Fibroblast of gingiva (primary cell): Measurements from ENCODE around the gene RHNO1.

ENCODE experiments used
- DNase-seq: peaks from one replicate; pipeline ENCODE4 v3.0.0-alpha.2; 2011; ENCODE audit warnings: low read depth

Gene RHNO1

DNA sequence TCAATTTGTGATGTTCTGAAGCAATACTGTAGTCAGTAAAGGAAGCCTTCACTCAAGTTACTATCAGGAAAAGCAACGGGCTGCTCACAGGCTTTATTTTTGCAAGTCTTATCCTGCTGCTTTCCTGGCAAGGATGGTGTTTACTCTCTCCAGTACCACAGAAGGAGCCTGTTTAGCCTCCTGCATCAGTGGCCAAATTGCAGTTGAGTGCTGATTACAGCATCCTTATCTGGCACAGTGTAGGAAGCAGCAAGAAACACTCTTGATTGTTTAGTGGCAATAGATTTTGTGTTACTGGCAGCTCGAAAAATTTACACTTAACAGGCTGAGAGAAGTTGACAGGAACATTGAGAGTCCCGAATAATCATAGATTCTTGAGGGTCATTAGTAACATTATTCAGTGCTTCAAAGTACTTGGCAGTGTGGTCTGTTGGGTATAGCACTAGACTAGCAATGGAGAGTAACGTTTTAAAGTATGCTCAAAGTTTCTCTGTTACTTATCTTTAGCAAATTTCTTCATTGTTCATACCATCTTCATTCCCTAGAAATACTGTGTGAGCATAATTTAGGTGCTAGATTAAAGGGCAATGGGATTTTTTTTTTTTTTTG is 25.4 kb downstream of the RHNO1 start:
- peak; percentile 44 for DNase-seq

- DNase-seq: no peak
Observed at GRCh38 chr12:2904260-2904659, 27.2 kb downstream of the RHNO1 start.

GRCh38 chr12:2912216-2912575 is 35.2 kb downstream of the RHNO1 start:
- no peak for DNase-seq

DNA sequence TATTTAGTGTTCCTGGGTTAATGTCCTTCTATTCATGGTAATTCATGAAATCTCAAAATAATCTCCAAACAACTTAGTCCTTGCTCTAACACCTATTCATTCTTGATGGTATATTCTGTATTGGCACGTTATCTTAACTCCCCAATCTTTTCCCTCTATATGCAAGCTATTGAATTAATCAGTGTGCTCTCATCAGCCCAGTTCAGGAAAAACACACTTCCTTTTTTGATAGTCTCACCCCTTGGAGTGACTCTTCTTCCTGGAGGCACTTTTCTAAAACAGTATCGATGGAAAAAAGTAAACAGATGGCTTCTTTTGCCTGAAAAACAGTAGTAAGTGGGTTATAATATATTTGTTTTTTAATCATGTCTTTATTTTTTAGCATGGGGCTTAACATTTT is 42.2 kb downstream of the RHNO1 start:
- DNase-seq: no peak

- no peak for DNase-seq
Observed at GRCh38 chr12:2922329-2922728, 45.3 kb downstream of the RHNO1 start.

DNA sequence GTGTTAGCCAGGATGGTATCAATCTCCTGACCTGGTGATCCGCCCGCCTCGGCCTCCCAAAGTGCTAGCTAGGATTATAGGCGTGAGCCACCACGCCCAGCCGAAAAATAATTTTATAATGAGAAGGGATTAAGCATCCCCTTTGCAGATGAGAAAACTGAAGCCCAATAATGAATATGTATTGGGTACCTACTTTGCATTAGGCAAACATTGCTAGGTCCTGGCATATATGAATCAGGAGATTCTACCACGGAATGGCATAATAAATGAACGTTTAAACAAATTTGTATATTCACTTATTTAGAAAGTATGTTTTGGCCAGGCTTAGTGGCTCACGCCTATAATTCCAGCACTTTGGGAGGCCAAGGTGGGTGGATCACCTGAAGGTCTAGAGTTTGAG is 46.0 kb downstream of the RHNO1 start:
- DNase-seq: no peak

DNA sequence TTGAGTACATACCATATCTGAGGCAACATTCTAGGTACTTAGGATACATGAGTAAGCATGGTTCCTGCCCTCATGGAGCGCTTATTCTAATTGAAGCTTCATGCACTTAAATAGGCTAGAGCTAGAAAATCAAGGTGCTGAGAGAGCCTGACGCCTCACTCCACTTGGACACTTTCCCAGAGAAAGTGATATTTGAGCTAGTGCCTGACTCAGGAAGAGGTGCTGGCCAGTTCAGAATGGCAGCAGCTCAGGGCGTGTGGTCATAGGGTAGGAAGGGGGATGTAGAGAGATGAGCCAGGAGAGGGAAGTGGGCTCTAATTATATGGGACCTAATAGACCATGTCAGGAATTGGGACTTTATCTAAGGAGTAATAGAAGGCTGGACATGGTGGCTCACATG is 47.0 kb downstream of the RHNO1 start:
- DNase-seq: peak; percentile 44

GRCh38 chr12:2925322-2925995 is 48.4 kb downstream of the RHNO1 start:
- no peak for DNase-seq

- no peak for DNase-seq
Observed at GRCh38 chr12:2930865-2931264, 53.8 kb downstream of the RHNO1 start.

DNA sequence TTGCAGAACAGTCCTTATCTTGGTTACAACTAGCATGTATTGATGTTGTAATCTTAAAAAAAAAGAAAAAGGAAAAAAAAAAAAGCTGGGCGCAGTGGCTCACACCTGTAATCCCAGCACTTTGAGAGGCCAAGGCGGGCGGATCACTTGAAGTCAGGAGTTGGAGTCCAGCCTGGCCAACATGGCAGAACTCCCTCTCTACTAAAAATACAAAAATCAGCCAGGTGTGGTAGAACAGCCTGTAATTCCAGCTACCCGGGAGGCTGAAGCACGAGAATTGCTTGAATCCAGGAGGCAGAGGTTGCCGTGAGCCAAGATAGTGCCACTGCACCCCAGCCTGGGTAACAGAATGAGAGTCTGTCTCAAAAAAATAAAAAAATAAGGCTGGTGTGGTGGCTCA is 56.6 kb downstream of the RHNO1 start:
- no peak for DNase-seq

GRCh38 chr12:2934371-2934770 is 57.3 kb downstream of the RHNO1 start:
- no peak for DNase-seq

GRCh38 chr12:2936301-2936700 is 59.3 kb downstream of the RHNO1 start:
- DNase-seq: no peak

GRCh38 chr12:2937500-2937899 is 60.5 kb downstream of the RHNO1 start:
- DNase-seq: no peak
